ENCODE data around the gene XRCC1. TPM values are rescaled to one million over a fixed set of nuclear protein-coding genes. Genes with fewer than 3 reads are reported as not detected.

Gene XRCC1
- total RNA-seq, 1 donor from 2014 or later = 10.5 TPM

DNA sequence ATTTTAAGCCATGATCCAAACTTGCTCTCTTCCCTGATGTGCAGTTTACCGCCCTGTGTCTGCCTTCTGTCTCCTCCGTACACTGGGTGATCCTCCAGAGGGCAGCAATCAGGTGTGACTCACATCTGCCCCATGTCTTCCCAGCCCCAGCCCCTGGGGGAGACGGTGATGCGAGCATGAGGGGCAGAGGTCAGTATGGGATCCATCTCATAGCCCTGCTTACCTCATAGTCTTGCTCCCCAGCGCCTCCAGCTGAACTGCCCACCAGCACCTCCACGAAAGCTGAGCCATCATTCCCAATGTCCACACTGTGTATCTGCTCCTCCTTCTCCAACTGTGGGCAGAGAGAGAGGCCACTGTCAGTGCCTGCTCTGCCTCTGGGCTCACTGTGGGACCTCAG lies 14.6 kb downstream of the XRCC1 start:
- no peaks in the 10 kb centered on the region for H3K27me3 ChIP-seq (ENCODE audit: control insufficient read depth, insufficient read depth, low read length)
- FAIRE-seq (peak; percentile 18), DNase-seq (ENCODE audit: low read depth) (no peak)
- peaks cover 1% of the 10 kb centered on the region for H3K36me3 ChIP-seq (ENCODE audit: control insufficient read depth, insufficient read depth, low read length)
- TF ChIP-seq CTCF (IDR thresholded peaks at IDR 0.05; ENCODE audit: insufficient read depth, low read length, severe bottlenecking) = peak; percentile 3
- H3K4me3 ChIP-seq (ENCODE audit: low read depth, low read length) = no peak overlapping the region

DNA sequence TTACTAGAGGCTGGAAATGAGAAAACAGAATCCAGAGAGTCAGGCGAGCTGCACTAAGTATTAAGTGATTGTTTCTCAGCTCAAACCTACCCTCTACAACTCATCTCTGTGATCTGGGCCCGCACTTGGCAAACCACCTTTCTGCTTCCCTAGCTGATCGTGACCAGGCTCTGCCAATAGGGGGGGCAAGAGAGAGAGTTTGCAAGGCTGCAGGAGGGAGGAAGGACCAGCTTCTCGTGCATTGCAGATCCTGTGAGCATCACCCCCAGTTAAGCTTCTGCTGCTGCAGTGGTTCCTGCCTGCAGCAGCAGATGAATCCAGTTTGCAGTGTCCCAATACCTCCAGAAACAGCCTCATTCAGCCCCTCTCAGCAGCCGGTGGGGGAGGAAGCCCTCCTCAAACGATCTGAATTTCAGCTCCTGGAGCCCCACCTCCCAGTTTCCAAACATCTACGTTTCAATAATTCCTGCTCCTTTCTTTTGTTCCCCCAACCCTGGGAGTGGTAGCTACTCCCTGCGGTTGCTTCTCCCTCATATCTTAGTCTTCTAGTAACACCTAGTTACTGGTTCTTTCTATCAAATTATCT lies 20.0 kb downstream of the XRCC1 start:
- DNase-seq (ENCODE audit: low read depth) = peak; percentile 61
- no peaks in the 10 kb centered on the region for H3K27me3 ChIP-seq (ENCODE audit: control insufficient read depth, insufficient read depth, low read length)
- peaks cover 24% of the 10 kb centered on the region for H3K36me3 ChIP-seq (ENCODE audit: control insufficient read depth, insufficient read depth, low read length)
- peak; percentile 93 for TF ChIP-seq CTCF (IDR thresholded peaks at IDR 0.05; ENCODE audit: insufficient read depth, low read length, severe bottlenecking)
- H3K4me3 ChIP-seq (ENCODE audit: low read depth, low read length) = no peak overlapping the region
- no peak for FAIRE-seq

DNA sequence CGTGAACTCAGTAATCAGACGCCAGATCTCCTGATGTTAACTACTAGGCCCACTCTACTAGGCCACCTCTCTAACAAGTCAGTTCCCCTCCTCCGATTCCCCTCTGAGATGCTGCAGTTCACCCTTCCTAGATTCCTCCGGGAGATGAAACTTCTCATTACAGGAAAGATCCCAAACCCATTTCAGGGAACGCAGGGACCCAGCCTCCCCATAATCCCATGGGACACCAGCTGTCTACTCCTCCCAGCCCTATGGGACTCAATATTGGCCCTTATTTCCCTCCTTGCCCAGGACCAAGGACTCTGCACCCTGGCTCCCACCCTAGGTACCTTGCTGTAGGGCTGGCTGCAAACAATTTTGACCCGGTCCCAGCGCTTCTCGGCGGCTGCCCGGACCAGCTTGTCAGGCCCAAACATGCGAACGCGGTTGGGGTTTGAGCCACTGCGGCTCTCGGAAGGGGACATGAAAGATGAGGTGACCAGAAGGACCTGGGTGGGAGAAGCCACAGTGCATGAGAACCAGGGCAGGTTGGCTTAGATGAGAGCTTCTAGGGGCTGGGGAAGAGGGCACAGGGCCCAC lies 20.9 kb downstream of the XRCC1 start:
- H3K36me3 ChIP-seq (ENCODE audit: control insufficient read depth, insufficient read depth, low read length) = peaks cover 24% of the 10 kb centered on the region
- TF ChIP-seq CTCF (IDR thresholded peaks at IDR 0.05; ENCODE audit: insufficient read depth, low read length, severe bottlenecking) = no peak
- H3K27me3 ChIP-seq (ENCODE audit: control insufficient read depth, insufficient read depth, low read length) = no peaks in the 10 kb centered on the region
- DNase-seq (ENCODE audit: low read depth) (no peak), FAIRE-seq (peak; percentile 72)
- H3K4me3 ChIP-seq (ENCODE audit: low read depth, low read length) = no peak overlapping the region

GRCh38 chr19:43553656-43554055 lies 21.7 kb downstream of the XRCC1 start:
- TF ChIP-seq CTCF (IDR thresholded peaks at IDR 0.05; ENCODE audit: insufficient read depth, low read length, severe bottlenecking) = no peak
- FAIRE-seq = no peak
- peaks cover 24% of the 10 kb centered on the region for H3K36me3 ChIP-seq (ENCODE audit: control insufficient read depth, insufficient read depth, low read length)
- H3K27me3 ChIP-seq (ENCODE audit: control insufficient read depth, insufficient read depth, low read length) = no peaks in the 10 kb centered on the region
- no peak overlapping the region for H3K4me3 ChIP-seq (ENCODE audit: low read depth, low read length)
- DNase-seq (ENCODE audit: low read depth) = no peak

GRCh38 chr19:43552616-43553015 lies 22.7 kb downstream of the XRCC1 start:
- peaks cover 24% of the 10 kb centered on the region for H3K36me3 ChIP-seq (ENCODE audit: control insufficient read depth, insufficient read depth, low read length)
- FAIRE-seq (no peak), DNase-seq (ENCODE audit: low read depth) (no peak)
- no peaks in the 10 kb centered on the region for H3K27me3 ChIP-seq (ENCODE audit: control insufficient read depth, insufficient read depth, low read length)
- TF ChIP-seq CTCF (IDR thresholded peaks at IDR 0.05; ENCODE audit: insufficient read depth, low read length, severe bottlenecking) = no peak
- no peak overlapping the region for H3K4me3 ChIP-seq (ENCODE audit: low read depth, low read length)

- FAIRE-seq (no peak), DNase-seq (ENCODE audit: low read depth) (no peak)
- Histone ChIP-seq H3K4me3 (ENCODE audit: low read depth, low read length) (no peak overlapping the region), H3K27me3 (ENCODE audit: control insufficient read depth, insufficient read depth, low read length) (no peaks in the 10 kb centered on the region), H3K36me3 (ENCODE audit: control insufficient read depth, insufficient read depth, low read length) (peaks cover 24% of the 10 kb centered on the region)
- no peak for TF ChIP-seq CTCF (IDR thresholded peaks at IDR 0.05; ENCODE audit: insufficient read depth, low read length, severe bottlenecking)
Observed at GRCh38 chr19:43552198-43552450, 23.2 kb downstream of the XRCC1 start.

All from bronchial epithelial cell (primary cell).